G401.6 (cell line): ENCODE results near the gene GALNTL6.
A peak's percentile ranks its signal among the peaks of the same experiment; 100 is the strongest.
"Not testable (repeated sequence)": the region's sequence is repeated elsewhere in the genome, so short reads cannot be mapped to it uniquely, and the experiment has no call there.

Source experiments
- FAIRE-seq: peaks from 2 replicates; lab custom pipeline; 2012; peaks lifted over from hg19 to GRCh38; lab: Jason Lieb, UNC

The GALNTL6 gene

GRCh38 chr4:173025131-173025530 lies 1211.9 kb downstream of the GALNTL6 start:
- FAIRE-seq: peak; percentile 75

DNA sequence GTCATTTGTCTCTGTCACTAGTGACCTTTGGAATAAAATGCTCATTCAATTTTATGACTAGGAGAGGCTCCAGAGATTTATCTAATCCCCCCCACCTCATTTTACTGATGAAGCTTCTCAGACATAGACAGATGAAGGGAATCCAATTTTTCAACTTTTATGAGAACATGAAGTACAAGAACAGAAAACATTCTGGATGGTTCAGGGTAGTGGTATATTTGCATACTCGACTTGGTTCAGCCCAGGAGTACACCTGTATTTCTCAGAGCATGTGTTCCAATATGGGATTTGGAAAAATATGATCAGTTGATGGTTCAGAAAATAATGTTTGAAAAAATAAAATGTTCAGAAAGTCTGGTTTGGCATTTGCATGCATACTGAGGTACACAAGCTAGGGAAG lies 1224.0 kb downstream of the GALNTL6 start:
- no peak for FAIRE-seq

DNA sequence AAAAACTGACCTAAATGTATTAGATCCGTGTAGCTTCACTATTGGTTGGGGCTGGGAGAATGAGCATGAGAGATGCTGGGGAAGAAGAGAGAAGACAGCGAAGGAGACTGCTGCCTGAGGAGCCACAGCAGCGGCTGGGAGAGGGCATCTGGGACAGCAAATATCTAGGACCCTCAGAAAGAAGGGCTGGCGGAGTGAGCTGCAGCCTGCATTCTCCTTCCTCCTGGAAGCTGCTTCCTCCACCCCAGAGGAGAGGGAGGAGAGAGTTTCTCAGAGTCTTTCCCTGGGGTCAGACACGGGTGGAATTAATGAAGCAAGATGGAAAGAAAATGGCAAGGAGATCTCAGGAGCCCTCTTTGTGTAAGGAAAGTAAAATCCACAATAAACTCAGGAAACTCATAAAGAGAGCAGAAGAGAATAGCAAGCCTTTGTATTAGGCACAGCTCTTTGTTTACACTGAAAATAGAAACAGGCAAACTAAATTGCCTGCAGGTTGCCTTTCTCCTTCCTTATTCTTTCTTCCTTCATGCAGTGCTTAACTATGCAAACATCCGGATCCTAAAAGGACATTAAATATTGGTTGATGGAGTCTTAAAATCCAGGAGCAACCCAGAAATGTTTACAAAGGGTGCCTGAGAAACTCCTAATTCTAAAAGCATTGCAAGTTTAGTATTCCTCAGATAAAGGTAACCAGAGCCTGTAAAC lies 1225.1 kb downstream of the GALNTL6 start:
- no peak for FAIRE-seq

GRCh38 chr4:173039617-173040577 lies 1226.7 kb downstream of the GALNTL6 start:
- FAIRE-seq: no peak

DNA sequence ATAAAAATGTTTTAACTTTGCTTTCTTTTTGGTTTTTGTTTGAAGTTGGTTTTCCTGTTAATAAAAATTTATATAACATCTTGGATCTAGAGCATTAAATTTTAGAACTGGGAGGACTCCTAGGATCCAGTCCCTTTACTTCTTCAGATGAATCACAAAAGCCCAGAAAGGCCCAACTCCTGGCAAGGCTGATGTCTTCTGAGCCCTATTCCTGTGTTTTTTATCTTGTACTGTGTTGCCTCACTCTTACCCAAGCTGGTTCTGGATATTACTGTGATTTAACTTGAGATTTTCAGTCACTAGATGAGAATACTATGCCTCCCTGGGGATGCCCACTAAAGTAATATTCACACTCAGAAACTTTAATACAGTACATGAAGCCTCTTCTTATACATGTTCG lies 1228.3 kb downstream of the GALNTL6 start:
- FAIRE-seq: no peak

GRCh38 chr4:173042139-173042538 lies 1228.9 kb downstream of the GALNTL6 start:
- FAIRE-seq: not testable (repeated sequence)

GRCh38 chr4:173044340-173044739 lies 1231.1 kb downstream of the GALNTL6 start:
- peak; percentile 98 for FAIRE-seq

GRCh38 chr4:173045571-173045970 lies 1232.4 kb downstream of the GALNTL6 start:
- no peak for FAIRE-seq

- FAIRE-seq: no peak
Observed at GRCh38 chr4:173046144-173046543, 1232.9 kb downstream of the GALNTL6 start.

DNA sequence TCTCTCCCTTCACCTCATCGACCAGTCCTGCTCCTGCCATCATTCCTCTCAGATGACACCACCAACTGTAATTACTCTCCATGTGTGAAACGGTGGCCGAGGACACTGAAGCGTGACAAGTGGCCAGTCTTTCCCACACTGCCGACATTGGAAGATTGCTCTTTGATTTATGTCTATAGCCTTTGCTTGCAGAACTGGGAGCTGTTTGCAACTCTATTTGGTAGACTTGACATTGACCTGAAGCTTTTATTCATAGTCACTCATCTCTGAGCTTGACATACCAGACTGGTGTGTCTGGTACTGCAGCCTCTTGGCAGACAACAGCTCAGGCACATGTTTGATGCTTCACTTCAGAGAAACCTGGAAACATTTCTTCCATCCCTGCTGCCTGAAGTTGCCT lies 1233.6 kb downstream of the GALNTL6 start:
- FAIRE-seq: no peak

GRCh38 chr4:173051232-173051631 lies 1238.0 kb downstream of the GALNTL6 start:
- FAIRE-seq: no peak

DNA sequence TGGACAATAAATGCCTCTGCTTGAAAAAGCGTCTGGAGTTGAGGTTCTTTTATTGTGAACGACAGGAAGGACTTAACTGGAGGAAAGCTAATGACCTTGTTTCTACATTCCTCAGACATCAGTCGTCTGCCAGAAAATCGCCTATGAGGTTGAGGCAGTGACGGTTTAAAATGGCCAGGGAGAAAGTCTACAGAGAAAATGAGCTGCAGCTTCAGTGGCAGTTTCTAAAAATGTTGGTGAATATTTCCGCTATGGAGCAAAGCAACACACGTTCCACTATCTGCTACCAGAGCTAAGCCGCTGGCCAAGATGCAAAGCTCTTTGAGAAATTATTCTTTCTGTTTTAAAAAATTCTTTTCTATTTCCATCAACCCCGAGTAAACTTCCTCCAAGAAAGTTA lies 1238.5 kb downstream of the GALNTL6 start:
- FAIRE-seq: no peak

GRCh38 chr4:173052439-173052838 lies 1239.2 kb downstream of the GALNTL6 start:
- no peak for FAIRE-seq

DNA sequence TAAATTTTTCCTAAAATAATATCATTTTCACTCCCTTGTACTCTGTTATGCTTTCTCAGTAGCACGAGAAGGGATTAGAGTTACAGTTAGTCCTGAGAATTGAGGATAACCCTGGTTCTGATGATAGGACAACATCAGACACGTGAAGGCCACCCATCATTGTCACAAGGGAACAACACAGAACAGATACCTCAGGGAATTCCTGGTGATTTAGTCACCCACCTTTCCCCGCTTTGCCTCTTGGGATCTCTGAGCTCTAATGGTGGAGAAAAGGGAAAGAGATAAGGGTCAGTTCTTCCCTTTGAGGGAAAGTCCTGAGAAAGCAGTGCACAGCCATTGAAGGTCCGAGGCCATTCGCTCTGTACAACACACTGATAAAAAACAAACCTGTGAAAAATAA lies 1243.1 kb downstream of the GALNTL6 start:
- FAIRE-seq: no peak

- no peak for FAIRE-seq
Observed at GRCh38 chr4:173056710-173057109, 1243.5 kb downstream of the GALNTL6 start.

- no peak for FAIRE-seq
Observed at GRCh38 chr4:173057442-173057841, 1244.2 kb downstream of the GALNTL6 start.

GRCh38 chr4:173057901-173058300 lies 1244.7 kb downstream of the GALNTL6 start:
- no peak for FAIRE-seq

- FAIRE-seq: no peak
Observed at GRCh38 chr4:173061160-173061559, 1248.0 kb downstream of the GALNTL6 start.

GRCh38 chr4:173073939-173074500 lies 1260.8 kb downstream of the GALNTL6 start:
- no peak for FAIRE-seq

DNA sequence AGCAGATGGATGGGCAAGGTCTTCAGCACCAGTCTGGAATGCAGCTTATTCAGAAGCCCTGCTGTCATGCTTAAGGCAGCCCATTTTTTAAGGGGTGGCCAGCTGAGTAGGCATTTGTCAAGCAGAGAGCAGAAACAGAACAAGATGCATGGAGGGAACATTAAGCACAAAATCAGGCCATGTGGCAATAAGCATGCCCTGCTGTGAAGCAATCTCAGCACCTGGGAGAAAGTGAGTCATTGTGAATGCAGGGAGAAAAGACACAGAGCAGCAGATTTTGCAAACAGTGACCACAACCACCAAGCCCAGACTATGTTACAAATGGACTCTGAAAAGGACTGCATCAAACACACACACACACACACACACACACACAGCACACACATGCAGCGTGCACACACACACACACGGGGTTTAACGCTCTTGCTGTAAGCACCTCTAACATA lies 1261.3 kb downstream of the GALNTL6 start:
- no peak for FAIRE-seq

GRCh38 chr4:173076903-173077634 lies 1263.9 kb downstream of the GALNTL6 start:
- no peak for FAIRE-seq

GRCh38 chr4:173088144-173088543 lies 1274.9 kb downstream of the GALNTL6 start:
- no peak for FAIRE-seq
